HG03520 (cell line): ENCODE results near the gene ANKHD1.
A peak's percentile ranks its signal among the peaks of the same experiment; 100 is the strongest.
"Not testable (repeated sequence)": the region's sequence is repeated elsewhere in the genome, so short reads cannot be mapped to it uniquely, and the experiment has no call there.

Experiments used
- ATAC-seq: cut with Tn5 transposase; IDR thresholded peaks from one replicate; pipeline ENCODE4 v1.9.1; 2021; ENCODE audit warnings: mild to moderate bottlenecking, moderate library complexity; ENCODE audit not compliant: unreplicated experiment

Gene ANKHD1

DNA sequence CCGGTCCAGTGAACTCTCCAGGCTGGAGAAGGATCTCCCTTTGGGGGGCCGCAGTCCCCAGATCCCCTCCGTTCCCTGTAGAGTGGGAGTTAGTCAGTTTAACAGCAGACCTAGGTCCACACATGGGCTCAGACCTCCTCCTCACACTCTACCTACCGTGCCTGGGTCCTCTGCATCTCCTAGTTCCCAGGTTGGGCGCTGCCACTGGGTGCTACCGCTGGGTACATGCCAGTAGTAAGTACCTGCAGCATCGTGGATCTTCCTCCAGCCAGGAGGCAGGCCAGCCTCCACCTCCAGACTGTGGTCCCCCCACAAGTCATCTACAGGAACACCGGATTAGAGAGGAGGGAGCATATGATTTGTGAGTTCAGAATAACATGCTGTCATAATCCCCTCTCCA, 162.0 kb downstream of the ANKHD1 start:
- no peak for ATAC-seq

DNA sequence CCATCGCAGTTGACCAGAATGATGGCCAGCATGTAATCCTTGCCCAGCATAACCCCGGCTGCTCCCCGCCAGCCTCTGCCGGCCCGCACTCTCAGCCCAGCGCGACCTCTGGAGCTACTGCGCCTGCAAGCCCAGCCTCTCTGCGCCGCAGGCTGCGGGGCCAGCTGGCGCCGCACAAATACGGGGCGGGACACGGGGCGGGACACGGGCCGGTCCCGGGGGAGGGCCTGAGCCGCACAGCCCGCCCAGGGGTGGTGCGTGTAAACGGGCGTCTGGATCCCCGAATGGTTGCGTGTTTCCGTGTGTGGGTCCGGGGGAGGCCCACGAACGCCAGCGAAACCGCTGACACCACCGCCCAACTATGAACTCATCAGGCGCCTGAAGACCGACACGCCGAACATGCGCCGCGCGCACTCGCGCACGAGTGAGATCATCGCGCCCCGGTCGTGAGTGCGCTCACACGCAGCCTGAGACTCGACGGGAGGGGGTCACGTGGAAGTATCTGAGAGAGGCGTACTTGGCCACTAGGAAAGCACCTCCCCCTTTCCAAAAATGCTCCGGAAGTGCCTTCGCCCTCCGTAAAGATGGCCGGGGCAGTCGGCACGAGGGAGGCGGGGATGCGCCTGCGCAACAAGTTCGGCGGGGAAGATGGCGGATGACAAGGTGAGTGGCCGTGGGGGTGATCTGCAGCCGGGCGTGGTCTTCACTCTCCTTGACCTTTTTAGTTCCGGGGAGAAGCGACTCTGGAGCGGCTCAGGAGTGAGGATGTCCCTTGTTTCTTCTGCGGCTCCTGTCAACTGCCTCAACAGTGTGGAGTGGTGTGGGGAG, 162.8 kb downstream of the ANKHD1 start, which contains the start of the genes APBB3 and SLC35A4:
Gene APBB3, minus strand, starts transcription at position 403 of the 828 bp plus-strand sequence. Its CDS starts 353 bp downstream, at position 50.
Gene SLC35A4, plus strand, starts transcription at position 633 of the 828 bp plus-strand sequence. CDS start 2,342 bp downstream, outside the sequence.
- ATAC-seq: peak; percentile 87

DNA sequence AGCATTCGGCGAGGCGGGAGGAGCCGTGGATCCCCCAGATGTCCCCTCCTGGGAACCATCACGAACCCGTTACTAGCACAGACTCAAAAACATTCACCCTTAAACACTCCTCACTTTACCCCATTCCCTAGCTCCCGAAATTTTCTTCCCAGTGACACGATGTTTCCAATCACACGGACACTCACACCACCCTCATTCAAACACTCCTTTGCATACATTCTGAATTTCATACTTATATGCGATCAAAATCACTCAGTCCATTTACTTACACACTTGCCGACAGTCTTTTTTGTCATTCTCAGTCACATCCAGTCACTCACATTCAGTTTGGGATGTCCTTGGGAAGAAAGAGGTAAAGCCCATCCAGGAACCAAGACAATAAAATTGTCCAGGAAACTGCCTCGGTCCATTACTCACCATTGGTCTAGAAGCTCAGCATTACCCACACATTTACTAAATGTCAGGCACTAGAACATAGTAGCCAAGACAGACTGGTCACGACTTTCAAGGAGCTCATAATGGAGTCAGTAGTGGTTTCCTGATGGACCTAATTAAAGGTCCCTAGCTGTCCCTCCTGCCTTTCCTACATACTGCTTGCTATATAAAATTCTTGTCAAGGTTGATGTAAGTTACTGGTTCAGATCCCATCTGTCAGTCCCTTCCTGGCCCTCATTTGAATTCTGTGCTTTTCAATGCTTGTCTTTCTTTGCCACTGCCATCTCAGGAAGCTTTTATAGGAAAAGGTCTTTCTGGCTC, 163.6 kb downstream of the ANKHD1 start:
- ATAC-seq: peak; percentile 1

DNA sequence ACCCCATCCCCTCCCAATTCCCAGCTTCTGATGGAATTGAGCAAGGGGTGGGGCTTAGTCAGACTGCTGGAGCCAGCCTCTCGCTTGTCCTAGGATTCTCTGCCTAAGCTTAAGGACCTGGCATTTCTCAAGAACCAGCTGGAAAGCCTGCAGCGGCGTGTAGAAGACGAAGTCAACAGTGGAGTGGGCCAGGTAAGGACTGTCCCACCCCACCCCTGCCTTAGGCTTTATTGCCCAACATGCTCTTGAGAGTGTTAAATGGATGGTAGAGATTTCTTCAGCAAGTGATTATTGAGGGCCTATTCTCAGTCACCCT, 164.1 kb downstream of the ANKHD1 start:
- ATAC-seq: no peak

DNA sequence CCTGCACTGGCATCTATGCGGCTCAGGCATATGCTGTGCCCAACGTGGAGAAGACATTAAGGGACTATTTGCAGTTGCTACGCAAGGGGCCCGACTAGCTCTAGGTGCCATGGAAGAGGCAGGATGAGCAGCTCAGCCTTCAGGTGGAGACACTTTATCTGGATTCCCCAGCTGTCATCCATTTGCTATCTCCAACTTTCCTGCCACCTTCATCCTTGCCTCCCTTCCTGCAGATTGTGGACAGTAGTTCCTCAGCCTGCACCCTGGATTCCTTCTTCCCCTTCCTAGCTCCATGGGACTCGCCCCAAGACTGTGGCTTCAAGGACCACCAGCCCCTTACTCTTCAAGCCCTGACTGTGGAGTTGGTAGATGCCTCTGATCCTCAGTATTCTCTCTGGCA, 165.0 kb downstream of the ANKHD1 start:
- ATAC-seq: no peak

DNA sequence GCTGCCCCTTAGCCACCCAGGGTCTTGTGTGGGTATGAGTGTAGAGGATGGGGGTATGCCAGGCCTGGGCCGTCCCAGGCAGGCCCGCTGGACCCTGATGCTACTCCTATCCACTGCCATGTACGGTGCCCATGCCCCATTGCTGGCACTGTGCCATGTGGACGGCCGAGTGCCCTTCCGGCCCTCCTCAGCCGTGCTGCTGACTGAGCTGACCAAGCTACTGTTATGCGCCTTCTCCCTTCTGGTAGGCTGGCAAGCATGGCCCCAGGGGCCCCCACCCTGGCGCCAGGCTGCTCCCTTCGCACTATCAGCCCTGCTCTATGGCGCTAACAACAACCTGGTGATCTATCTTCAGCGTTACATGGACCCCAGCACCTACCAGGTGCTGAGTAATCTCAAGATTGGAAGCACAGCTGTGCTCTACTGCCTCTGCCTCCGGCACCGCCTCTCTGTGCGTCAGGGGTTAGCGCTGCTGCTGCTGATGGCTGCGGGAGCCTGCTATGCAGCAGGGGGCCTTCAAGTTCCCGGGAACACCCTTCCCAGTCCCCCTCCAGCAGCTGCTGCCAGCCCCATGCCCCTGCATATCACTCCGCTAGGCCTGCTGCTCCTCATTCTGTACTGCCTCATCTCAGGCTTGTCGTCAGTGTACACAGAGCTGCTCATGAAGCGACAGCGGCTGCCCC, 165.6 kb downstream of the ANKHD1 start:
- ATAC-seq: no peak

DNA sequence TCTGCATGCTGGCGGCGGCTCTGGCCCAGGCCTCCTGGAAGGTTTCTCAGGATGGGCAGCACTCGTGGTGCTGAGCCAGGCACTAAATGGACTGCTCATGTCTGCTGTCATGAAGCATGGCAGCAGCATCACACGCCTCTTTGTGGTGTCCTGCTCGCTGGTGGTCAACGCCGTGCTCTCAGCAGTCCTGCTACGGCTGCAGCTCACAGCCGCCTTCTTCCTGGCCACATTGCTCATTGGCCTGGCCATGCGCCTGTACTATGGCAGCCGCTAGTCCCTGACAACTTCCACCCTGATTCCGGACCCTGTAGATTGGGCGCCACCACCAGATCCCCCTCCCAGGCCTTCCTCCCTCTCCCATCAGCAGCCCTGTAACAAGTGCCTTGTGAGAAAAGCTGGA, 166.2 kb downstream of the ANKHD1 start:
- ATAC-seq: no peak

DNA sequence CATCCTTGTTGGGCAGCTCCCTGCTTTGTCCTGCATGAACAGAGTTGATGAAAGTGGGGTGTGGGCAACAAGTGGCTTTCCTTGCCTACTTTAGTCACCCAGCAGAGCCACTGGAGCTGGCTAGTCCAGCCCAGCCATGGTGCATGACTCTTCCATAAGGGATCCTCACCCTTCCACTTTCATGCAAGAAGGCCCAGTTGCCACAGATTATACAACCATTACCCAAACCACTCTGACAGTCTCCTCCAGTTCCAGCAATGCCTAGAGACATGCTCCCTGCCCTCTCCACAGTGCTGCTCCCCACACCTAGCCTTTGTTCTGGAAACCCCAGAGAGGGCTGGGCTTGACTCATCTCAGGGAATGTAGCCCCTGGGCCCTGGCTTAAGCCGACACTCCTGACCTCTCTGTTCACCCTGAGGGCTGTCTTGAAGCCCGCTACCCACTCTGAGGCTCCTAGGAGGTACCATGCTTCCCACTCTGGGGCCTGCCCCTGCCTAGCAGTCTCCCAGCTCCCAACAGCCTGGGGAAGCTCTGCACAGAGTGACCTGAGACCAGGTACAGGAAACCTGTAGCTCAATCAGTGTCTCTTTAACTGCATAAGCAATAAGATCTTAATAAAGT, 166.9 kb downstream of the ANKHD1 start:
- no peak for ATAC-seq

DNA sequence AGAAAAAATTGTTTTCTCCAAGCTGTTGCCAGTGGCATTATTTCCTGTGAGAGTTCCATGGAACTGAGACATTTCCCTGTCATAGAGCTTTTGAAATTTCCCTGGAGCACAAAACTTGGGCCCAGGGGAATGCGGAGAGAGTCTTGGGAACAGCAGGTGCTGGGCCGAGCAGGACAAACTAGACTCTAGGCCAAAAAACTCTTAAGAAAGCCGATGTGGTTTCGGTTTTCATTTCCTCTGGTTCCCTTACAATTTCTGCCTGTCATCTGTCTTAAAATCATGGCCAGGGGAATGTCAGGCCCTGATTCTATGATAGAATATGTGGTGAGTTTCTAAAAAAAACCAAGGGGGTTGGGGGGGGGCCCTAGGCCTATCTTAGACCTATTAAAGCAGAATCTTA, 167.6 kb downstream of the ANKHD1 start:
- ATAC-seq: no peak

DNA sequence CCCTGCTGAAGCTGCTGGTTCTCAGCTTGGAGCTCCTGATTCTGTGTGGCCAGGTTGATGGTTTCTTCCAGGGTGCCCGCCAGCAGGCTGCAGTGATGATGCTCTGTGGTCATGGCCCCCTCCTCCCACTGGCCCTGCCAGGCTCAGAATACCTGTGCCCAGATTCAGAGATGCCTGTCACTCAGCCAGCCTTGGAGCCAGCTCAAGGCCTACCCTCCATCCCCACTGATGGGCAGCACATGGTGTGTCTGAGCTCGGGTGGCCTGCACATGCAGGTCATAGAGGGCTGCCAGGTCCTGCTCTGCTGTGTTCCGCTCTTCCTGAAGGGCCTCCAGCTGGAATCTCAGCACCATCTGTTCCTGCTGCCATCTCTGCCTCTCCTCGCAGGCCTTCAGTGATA, 168.4 kb downstream of the ANKHD1 start:
- ATAC-seq: no peak

DNA sequence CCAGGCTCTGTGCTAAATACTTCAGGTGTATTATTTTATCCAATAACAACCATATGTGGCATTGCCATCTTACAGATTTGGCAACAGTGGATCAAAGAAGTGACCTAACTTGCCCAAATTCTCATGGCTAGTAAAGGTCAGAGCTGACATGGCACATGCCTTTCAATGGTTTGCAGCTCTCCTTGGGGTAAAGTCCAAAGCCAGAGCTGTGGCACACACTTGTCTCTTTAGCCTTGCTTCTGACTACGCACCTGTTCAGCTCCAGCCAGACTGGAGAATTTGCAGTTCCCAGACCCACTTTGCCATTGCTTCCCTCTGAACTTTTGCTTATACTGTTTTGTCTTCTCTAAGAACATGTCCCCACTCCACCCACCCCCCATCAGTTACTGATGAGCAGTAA, 168.9 kb downstream of the ANKHD1 start:
- ATAC-seq: no peak

DNA sequence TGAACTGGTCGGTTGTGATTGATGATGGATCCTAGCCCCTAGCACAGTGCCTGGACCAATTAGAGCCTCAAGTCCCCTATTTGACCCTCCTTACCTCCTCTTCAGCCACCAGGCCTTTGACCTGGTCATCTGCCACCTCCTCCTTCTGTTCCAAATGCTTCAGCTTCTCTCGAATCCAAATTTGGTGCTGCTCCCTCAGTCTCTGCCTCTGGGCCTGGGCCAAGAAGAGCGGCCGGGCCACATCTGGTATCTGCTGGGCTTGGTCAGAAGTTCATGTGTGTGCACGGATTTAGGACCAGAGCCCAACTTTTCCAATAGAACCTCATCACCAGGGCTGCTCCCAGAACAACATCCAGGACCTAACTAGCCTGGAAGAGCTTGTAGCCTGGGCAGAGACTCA, 169.5 kb downstream of the ANKHD1 start:
- no peak for ATAC-seq

DNA sequence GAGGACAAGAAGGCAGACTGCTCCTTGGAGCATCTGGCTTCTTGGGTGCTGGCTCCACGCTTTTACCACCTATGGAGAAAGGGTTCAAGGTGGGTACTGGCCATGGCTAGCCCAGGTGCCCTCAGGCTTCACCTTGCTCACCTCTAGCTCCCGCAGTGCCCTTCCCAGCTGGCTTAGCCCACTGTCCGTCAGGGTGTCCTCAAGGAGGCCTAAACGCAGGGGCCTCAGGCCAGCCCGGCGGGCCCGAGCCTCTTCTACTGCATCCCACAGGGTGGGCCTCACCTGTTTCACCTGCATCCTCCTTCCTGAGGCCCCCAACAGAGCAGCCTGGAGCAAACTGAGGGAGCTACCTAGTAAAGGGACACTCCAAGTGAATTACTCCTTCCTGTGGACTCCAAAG, 172.1 kb downstream of the ANKHD1 start:
- no peak for ATAC-seq

DNA sequence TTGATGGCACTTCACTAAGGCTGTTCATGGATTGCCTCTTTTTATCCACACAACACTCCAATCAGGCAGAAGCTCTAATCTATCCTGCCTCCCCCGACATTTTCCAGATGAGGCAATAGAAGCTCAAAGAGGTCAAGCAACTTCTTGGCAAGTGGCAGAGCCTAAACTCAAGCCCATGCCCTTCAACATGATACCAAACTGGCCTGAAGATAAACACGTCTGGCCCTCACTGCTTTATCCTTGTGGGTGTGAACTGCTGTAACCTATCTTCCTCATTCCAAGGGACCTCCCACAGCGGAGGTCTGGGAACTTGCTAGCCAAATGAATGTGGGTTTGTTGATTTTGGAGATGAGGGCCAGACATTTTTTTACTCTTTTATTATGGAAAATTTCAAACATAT, 172.5 kb downstream of the ANKHD1 start:
- no peak for ATAC-seq

DNA sequence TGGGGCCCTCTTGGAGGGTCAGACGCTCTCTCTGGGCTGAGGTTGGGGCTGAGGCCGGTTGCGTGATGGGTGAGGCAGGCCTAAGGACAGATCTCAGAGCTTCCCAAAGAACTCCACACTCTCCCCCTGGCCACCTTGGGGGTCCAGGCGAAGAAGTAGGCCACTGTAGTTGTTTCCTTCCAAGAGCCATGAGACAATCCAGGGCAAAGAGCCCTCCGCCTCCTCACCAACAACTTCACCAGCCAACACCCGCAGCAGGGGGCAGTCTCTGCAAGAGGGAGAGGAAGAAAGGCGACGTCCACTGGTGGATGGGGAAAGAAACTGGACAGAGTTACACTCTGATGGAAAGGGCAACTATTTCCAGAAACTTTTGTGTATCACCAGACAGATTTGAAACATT, 173.7 kb downstream of the ANKHD1 start:
- ATAC-seq: no peak

DNA sequence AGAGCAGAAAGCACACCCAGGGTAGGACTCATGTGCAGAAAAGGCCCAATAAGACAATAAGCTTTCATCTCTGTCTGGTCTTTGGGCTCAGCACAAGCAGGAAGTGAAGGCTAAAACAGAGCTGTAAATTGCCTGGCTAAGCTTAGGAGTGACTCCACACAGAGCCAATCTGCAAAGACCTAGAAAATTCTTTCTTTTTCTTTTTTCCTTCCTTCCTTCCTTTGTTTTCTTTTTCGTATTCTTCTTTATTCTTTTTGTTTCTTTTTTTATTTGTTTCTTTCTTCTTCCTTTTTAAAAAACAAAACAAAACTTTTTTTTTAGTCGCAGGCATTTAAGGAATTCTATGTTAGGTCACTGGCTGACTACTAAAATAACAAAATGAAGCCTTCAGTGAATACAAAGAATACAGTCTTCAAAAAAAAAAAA, 175.2 kb downstream of the ANKHD1 start:
- no peak for ATAC-seq

DNA sequence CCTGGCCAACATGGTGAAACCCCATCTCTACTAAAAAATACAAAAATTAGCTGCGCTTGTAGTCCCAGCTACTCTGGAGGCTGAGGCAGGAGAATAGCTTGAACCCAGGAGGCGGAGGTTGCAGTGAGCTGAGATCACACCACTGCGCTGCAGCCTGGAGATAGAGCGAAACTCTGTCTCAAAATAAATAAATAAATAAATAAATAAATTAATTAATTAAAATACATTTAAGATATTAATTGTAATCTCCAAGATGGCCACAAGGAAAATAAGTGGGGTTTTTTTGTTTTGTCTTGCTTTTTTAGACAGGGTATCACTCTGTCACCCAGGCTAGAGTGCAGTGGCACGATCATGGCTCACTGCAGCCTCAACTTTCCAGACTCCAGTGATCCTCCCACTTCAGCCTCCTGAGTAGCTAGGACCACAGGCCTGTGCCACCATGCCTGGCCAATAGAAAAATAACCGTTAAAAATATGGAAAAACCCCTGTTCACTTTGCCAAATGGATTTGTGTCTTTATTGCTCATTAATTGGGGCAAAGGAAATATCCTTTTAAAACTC, 177.6 kb downstream of the ANKHD1 start:
- not testable (repeated sequence) for ATAC-seq

DNA sequence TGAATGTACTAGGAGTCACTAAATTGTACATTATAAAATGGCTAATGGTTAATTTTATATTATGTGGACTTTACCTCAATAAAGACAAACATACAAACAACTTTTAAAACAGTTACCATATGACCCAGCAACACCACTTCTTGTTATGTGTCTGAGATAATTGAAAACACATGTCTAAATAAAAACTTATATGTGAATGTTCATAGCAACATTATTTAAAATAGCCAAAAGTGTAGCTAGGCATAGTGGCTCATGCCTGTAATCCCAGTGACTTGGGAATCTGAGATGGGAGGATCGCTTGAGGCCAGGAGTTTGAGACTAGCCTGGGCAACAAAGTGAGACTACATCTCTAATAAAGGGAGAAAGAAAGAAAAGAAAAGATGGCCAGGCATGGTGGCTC, 185.9 kb downstream of the ANKHD1 start:
- ATAC-seq: no peak

DNA sequence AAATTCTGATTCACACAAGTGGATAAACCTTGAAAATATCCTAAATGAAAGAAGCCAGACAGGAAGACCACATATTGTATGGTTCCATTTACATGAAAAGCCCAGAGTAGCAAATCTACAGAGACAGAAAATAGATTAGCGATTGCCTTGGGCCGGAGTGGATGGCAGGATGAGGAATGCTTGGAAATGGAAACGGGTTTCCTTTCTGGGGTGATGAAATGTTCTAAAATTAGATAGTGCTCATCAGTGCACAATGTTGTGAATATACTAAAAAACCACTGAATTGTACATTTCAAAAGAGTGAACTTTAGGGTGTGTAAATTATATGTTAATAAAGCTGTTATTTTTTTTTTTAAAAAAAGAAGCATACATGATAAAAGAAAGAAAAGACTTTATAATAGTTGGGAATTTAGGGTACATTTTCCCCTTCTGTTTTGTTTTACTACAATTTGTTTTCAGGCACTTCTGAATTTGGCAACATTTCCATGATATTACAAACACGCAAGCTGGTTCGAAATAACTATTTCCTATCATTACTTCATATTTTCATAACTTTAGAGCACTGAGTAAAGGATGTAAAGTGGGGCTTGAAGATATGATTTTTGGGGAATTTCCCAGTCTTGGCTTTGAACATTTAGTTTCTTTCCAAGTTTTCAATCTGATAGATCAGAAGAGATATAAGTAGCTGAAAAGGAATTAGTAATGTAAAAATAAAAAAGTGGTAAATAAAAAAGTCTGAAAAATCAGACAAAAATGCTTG, 186.9 kb downstream of the ANKHD1 start:
- no peak for ATAC-seq
